Left forelimb (tissue), 1 donor: ENCODE data around the gene HPCAL1.

Experiments
- DNase-seq: peaks from one replicate; pipeline ENCODE4 v3.0.0-alpha.2; 2018; ENCODE audit warnings: low spot score

The HPCAL1 gene

GRCh38 chr2:10389573-10389972 lies 86.9 kb downstream of the HPCAL1 start:
- DNase-seq: no peak

- DNase-seq: no peak
These were observed 87.7 kb downstream of the HPCAL1 start for GRCh38 chr2:10390369-10390801.

- DNase-seq: no peak
These were observed 89.4 kb downstream of the HPCAL1 start for GRCh38 chr2:10392100-10392499.

GRCh38 chr2:10392548-10392947 lies 89.8 kb downstream of the HPCAL1 start:
- DNase-seq: no peak

DNA sequence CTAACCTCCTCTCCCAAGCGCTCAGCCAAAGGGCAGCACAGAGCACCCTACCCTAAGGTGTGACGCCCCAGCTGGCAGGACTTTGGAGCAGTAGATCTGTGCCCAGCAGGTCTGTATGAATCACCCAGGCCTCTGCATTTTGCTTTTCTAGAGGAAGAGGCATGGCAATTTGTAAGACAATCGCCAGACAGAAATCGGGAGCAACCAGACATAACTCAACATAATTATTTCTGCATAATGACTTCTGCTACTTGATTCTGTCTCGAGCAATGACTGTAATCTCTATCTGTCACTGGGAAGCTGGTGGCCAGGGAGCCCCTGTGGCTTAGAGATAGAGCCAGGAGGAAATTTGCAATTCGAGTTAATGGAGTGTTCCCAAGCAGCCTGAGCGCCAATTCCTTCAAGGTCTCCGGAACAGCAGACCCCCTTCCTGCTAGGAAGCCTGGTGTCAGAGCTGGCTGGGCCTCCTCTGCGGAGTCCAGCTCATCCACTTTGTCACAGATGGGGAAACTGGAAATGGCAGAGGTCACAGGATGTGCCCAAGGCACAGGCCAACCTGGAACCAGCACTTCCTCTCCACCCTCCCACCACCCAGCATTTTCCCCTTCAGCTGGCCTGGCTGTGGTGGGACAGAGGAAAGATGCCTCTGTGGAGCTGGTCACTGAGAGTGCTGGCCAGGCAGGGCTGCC lies 90.4 kb downstream of the HPCAL1 start:
- DNase-seq: no peak

- DNase-seq: no peak
These were observed 90.9 kb downstream of the HPCAL1 start for GRCh38 chr2:10393640-10393982.

DNA sequence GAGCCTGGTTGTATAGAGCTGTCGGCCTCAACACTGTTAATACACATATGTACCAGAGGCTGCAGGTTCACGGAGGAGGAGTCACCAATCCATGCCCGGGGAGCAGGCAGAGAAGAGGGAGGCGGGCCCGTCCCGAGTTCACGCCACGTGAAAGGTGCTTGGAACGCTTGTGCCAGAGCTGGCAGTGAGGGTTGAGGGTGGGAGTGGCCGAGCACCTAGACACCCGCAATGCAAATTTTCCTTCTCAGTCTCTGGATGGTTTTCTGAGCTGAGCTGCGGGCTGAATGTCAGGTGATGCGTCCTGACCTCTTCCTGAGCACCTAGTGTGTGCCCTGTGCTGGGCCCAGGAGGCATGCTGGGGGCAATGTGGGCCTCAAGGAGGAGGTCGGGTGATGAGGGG lies 93.2 kb downstream of the HPCAL1 start:
- no peak for DNase-seq

- no peak for DNase-seq
These were observed 93.8 kb downstream of the HPCAL1 start for GRCh38 chr2:10396464-10396863.

- DNase-seq: no peak
These were observed 94.7 kb downstream of the HPCAL1 start for GRCh38 chr2:10397297-10397875.

DNA sequence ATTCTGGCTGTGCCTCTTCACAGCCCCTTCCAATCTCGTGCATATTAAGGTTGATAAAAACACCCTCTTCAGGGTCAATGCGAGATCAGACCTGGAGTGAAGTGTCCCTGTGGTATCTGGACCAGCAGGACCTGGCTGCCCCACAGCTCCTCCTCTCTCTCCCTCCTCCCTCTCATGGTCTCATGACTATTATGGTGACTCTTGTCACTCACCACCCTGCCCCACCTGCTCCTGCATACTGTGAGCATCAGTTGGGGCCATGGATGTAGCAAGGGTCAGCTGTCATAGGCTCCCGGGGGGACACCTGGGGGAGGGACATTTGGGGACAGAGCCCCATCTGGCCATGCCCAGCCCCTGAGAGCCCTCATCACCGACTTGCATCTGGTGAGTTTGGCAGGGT lies 95.2 kb downstream of the HPCAL1 start:
- DNase-seq: no peak

GRCh38 chr2:10398496-10398895 lies 95.8 kb downstream of the HPCAL1 start:
- no peak for DNase-seq

GRCh38 chr2:10399358-10399757 lies 96.7 kb downstream of the HPCAL1 start:
- no peak for DNase-seq

GRCh38 chr2:10400002-10400401 lies 97.3 kb downstream of the HPCAL1 start:
- DNase-seq: no peak

DNA sequence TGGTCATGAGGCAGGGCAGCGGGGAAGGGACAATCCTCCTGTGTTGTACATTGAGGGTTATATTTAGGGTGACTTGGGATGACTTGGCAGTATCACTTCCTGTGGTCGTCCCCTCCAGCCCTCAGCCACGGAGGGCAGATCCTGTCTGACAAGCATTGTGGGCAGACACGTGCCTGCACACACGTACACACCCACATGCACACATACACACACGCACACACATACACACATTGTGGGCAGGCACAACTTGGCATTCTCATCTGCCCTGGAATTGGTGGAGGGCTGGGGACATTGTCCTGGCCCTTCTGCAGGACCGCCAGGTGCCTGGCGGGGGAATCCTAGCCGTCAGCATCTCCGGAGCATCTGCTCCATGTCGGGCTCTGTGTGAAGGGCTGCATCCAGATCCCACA lies 97.9 kb downstream of the HPCAL1 start:
- no peak for DNase-seq

- DNase-seq: no peak
These were observed 98.6 kb downstream of the HPCAL1 start for GRCh38 chr2:10400978-10401951.

DNA sequence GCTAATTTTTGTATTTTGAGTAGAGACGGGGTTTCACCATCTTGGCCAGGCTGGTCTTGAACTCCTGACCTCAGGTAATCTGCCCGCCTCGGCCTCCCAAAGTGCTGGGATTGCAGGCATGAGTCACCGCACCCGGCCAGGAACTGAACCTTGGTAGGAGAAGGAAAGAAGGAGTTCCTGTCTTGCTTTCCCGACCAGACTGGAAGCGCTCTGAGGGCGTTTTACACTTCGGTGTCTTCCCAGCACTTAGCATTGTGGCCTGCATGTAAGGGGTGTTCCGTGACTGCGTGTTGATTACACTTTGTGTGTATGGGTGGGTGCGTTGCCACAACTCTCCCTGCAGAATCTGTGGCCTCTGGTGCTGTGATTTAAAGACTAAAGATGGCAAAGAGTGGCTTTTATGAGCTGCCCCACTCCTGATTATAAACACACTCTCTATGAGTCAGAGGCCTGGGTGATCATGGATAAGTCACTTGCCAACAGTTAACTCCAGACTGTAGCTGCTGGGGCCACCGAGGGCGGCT lies 99.4 kb downstream of the HPCAL1 start:
- DNase-seq: no peak

DNA sequence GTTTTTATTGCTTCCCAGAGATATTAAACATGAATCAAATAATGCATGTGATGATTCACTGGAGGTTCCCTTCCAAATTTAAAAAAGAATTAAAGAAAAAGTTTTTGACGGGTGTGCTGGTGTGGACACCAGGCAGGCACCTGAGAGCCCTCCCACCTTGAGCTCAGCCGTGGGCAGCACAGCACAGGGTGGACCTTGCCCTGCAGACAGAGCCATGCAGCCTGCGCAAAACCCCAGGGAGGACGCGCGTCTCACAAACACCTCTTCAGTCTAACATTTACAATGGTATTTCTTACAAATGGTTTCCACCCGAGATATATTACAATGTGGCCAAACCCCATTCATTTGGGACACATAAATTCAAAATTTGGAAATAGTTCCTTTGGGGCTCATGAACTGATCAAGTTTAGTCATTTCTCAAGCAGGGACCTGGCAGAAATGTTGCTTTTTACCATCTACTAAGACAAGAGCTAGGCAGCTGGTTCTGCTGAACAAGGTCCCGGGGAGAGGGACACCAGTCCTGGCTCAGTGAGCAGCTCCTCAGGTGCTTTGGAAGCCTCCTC lies 100.0 kb downstream of the HPCAL1 start:
- no peak for DNase-seq

DNA sequence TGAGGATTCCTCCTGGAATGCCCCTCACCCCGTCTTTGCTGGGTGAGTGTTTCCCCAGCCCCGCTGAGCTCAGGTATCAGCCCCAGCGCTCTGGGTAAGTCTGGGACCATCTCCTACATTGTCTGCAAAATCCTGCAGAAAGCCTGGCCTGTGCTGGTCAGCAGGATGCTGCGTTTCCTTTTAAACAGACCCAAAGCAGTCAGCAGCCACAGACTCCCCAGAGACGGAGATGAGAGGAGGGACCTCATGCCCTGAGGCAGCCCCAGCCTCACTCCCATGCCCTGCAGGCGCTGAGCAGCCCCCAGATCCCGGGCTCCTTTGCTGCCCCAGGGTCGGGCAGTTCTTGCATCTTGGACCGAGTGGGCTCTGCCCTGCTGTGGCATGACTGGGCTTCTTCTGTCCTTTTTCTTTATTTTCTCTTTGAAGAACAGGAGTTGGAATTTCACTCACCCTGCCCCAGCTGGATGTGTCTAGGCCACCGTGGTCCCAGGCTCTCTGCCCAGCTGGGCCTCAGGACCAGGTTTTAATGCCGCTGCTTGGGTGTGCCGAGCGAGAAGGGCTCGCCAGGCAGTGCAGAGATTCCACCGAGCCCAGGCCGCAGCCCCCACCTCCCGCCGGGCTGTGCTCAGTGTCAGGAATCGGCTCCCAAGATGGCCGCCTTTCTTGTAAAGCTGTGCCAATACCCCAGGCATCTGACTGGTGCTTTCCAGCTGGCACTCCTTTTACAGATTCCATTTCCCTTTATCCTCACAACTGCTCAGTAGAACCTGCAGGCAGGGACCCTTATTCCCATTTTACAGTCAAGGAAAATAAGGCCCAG lies 101.8 kb downstream of the HPCAL1 start:
- DNase-seq: no peak

- DNase-seq: no peak
These were observed 102.7 kb downstream of the HPCAL1 start for GRCh38 chr2:10405448-10405847.

GRCh38 chr2:10406016-10406415 lies 103.3 kb downstream of the HPCAL1 start:
- DNase-seq: no peak

- DNase-seq: no peak
These were observed 103.9 kb downstream of the HPCAL1 start for GRCh38 chr2:10406491-10407188.
